HK-2 (cell line): ENCODE measurements around the gene NDUFA8.

ENCODE experiments used
- DNase-seq: peaks from one replicate; pipeline ENCODE4 v3.0.0-alpha.2; 2018; ENCODE audit not compliant: unreplicated experiment

NDUFA8 gene

GRCh38 chr9:122184551-122184950, 25.0 kb upstream of the NDUFA8 start:
- DNase-seq = no peak

GRCh38 chr9:122183501-122183900, 23.9 kb upstream of the NDUFA8 start:
- no peak for DNase-seq

GRCh38 chr9:122180633-122181032, 21.1 kb upstream of the NDUFA8 start:
- DNase-seq = peak; percentile 35

- peak; percentile 35 for DNase-seq
These were observed 20.1 kb upstream of the NDUFA8 start for GRCh38 chr9:122179690-122180074.

GRCh38 chr9:122179054-122179689, 19.6 kb upstream of the NDUFA8 start:
- DNase-seq = no peak

- DNase-seq = no peak
These were observed 17.3 kb upstream of the NDUFA8 start for GRCh38 chr9:122176916-122177315.

- no peak for DNase-seq
These were observed 14.1 kb upstream of the NDUFA8 start for GRCh38 chr9:122173670-122174069.

- no peak for DNase-seq
These were observed 12.6 kb upstream of the NDUFA8 start for GRCh38 chr9:122172131-122172530.

- no peak for DNase-seq
These were observed 8.8 kb upstream of the NDUFA8 start for GRCh38 chr9:122168356-122168755.

GRCh38 chr9:122164286-122164685, 4.7 kb upstream of the NDUFA8 start:
- DNase-seq = no peak

GRCh38 chr9:122162415-122162814, 2.8 kb upstream of the NDUFA8 start:
- DNase-seq = no peak

GRCh38 chr9:122159925-122160246, 307 bp upstream of the NDUFA8 start:
- DNase-seq = no peak

GRCh38 chr9:122158202-122158601, 1.4 kb downstream of the NDUFA8 start:
- DNase-seq = peak; percentile 7

- no peak for DNase-seq
These were observed 3.8 kb downstream of the NDUFA8 start for GRCh38 chr9:122155796-122156195.

GRCh38 chr9:122151267-122151828, 8.2 kb downstream of the NDUFA8 start:
- DNase-seq = no peak

GRCh38 chr9:122145592-122145863, 14.1 kb downstream of the NDUFA8 start:
- DNase-seq = no peak

GRCh38 chr9:122144836-122145591, 14.6 kb downstream of the NDUFA8 start:
- DNase-seq = no peak

- DNase-seq = no peak
These were observed 15.6 kb downstream of the NDUFA8 start for GRCh38 chr9:122143876-122144405.

- no peak for DNase-seq
These were observed 16.3 kb downstream of the NDUFA8 start for GRCh38 chr9:122143296-122143695.

GRCh38 chr9:122141671-122142070, 17.9 kb downstream of the NDUFA8 start:
- no peak for DNase-seq

- no peak for DNase-seq
These were observed 19.0 kb downstream of the NDUFA8 start for GRCh38 chr9:122140368-122141193.

- no peak for DNase-seq
These were observed 20.9 kb downstream of the NDUFA8 start for GRCh38 chr9:122138560-122139268.
